KMS-11 (cell line): ENCODE results near the gene CPXM1.

Experiments used
- H2AFZ ChIP-seq: fragments of 200-600 bp; sonication (generic); 2 replicates; pipeline ENCODE4 v1.6.1; 2016; ENCODE audit warnings: antibody characterized with exemption, mixed run types, low read depth
- H3K27ac ChIP-seq: fragments of 200-600 bp; sonication (generic); 2 replicates; pipeline ENCODE4 v1.6.1; 2016; ENCODE audit warnings: mild to moderate bottlenecking, mixed run types
- H3K27me3 ChIP-seq: fragments of 200-600 bp; sonication (generic); 2 replicates; pipeline ENCODE4 v1.6.1; 2017; ENCODE audit warnings: mild to moderate bottlenecking, low read depth, mixed run types, moderate library complexity; ENCODE audit not compliant: insufficient read depth
- H3K36me3 ChIP-seq: fragments of 200-600 bp; sonication (generic); 2 replicates; pipeline ENCODE4 v1.6.1; 2017; ENCODE audit warnings: mild to moderate bottlenecking, mixed run types; ENCODE audit not compliant: insufficient read depth
- H3K4me1 ChIP-seq: fragments of 200-600 bp; sonication (generic); 2 replicates; pipeline ENCODE4 v1.6.1; 2016; ENCODE audit warnings: mild to moderate bottlenecking, low read depth, mixed run types; ENCODE audit not compliant: poor library complexity, severe bottlenecking
- H3K4me2 ChIP-seq: fragments of 200-600 bp; sonication (generic); 2 replicates; pipeline ENCODE4 v1.7.0; 2016; ENCODE audit warnings: mild to moderate bottlenecking, mixed run types
- H3K4me3 ChIP-seq: fragments of 200-600 bp; sonication (generic); IDR thresholded peaks from 2 replicates; pipeline ENCODE4 v1.6.1; 2017; ENCODE audit warnings: low read depth, low read length, mixed read lengths; ENCODE audit not compliant: insufficient read depth
- H3K79me2 ChIP-seq: fragments of 200-600 bp; sonication (generic); 2 replicates; pipeline ENCODE4 v1.6.1; 2016; ENCODE audit warnings: low read depth, mixed run types; ENCODE audit not compliant: insufficient read depth
- H3K9ac ChIP-seq: fragments of 200-600 bp; sonication (generic); 2 replicates; pipeline ENCODE4 v1.6.1; 2016; ENCODE audit warnings: mild to moderate bottlenecking, mixed run types
- H4K20me1 ChIP-seq: fragments of 200-600 bp; sonication (generic); 2 replicates; pipeline ENCODE4 v1.6.1; 2016; ENCODE audit warnings: mild to moderate bottlenecking, mixed run types; ENCODE audit not compliant: insufficient read depth
- TF ChIP-seq, protein P1 (sequence below): fragments of 200-600 bp; sonication (generic); conservative IDR thresholded peaks from 2 replicates; pipeline ENCODE4 v1.6.1; 2017; ENCODE audit warnings: low read depth, mild to moderate bottlenecking, antibody characterized with exemption, low read length, moderate library complexity, mixed read lengths

Gene CPXM1

DNA sequence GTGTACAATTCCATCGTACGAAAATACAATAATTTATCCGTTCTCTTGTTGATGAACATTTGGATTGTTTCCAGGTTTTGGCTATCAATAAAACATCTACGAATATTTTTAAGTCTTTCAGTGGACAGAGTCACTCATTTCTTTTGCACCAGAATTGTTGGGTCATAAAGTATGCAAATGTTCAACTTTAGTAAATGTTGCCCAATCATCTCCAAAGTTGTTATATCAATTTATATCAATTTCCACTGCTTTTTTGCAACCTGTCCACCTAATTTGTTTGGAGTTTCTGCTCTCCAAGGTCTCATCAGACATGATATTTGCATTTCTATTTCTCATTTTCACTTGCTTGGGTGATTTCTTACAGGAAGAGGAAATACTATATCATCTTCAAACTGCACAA, 26.2 kb upstream of the CPXM1 start:
- H3K79me2 ChIP-seq = no peaks in the 10 kb centered on the region
- no peak overlapping the region for H3K27ac ChIP-seq
- no peak overlapping the region for H2AFZ ChIP-seq
- peak overlapping the region; percentile 95 for H3K4me2 ChIP-seq
- no peaks in the 10 kb centered on the region for H3K36me3 ChIP-seq
- TF ChIP-seq, protein P1, sequence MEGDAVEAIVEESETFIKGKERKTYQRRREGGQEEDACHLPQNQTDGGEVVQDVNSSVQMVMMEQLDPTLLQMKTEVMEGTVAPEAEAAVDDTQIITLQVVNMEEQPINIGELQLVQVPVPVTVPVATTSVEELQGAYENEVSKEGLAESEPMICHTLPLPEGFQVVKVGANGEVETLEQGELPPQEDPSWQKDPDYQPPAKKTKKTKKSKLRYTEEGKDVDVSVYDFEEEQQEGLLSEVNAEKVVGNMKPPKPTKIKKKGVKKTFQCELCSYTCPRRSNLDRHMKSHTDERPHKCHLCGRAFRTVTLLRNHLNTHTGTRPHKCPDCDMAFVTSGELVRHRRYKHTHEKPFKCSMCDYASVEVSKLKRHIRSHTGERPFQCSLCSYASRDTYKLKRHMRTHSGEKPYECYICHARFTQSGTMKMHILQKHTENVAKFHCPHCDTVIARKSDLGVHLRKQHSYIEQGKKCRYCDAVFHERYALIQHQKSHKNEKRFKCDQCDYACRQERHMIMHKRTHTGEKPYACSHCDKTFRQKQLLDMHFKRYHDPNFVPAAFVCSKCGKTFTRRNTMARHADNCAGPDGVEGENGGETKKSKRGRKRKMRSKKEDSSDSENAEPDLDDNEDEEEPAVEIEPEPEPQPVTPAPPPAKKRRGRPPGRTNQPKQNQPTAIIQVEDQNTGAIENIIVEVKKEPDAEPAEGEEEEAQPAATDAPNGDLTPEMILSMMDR = no peak
- no peaks in the 10 kb centered on the region for H4K20me1 ChIP-seq
- H3K4me1 ChIP-seq = peaks cover 22% of the 10 kb centered on the region
- H3K4me3 ChIP-seq = no peak overlapping the region
- H3K27me3 ChIP-seq = no peaks in the 10 kb centered on the region
- H3K9ac ChIP-seq = no peak overlapping the region

GRCh38 chr20:2825761-2826160, 25.3 kb upstream of the CPXM1 start:
- Histone ChIP-seq H3K36me3 (no peaks in the 10 kb centered on the region), H3K4me1 (peaks cover 25% of the 10 kb centered on the region), H3K4me2 (peak overlapping the region; percentile 95), H3K4me3 (no peak overlapping the region), H3K27me3 (no peaks in the 10 kb centered on the region), H2AFZ (no peak overlapping the region), H3K27ac (peak overlapping the region; percentile 67), H3K79me2 (no peaks in the 10 kb centered on the region), H3K9ac (no peak overlapping the region), H4K20me1 (no peaks in the 10 kb centered on the region)
- TF ChIP-seq, protein P1 = no peak

DNA sequence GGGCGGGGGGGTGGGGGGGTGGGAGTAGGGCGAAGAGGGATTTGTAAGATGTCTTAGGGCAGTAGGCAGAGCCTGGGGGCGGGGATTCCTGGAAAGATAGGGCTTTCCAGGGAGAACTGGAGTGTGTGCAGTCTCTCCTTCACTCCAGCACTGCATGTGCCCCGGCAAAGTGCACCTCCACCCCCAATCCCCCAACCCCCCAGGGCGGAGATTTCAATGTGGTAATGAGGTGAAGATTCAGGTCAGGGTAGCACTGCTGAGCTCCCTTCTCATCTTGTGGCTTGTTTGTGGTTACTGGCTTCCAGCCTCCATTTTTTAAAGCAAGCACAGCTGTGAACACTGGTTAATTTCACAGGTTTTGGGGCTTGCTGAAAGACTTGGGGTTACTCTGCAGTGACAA, 21.6 kb upstream of the CPXM1 start:
- H3K4me1 ChIP-seq = peaks cover 20% of the 10 kb centered on the region
- no peaks in the 10 kb centered on the region for H3K36me3 ChIP-seq
- TF ChIP-seq, protein P1 = no peak
- no peak overlapping the region for H3K9ac ChIP-seq
- H2AFZ ChIP-seq = no peak overlapping the region
- no peak overlapping the region for H3K4me3 ChIP-seq
- no peaks in the 10 kb centered on the region for H3K27me3 ChIP-seq
- H4K20me1 ChIP-seq = no peaks in the 10 kb centered on the region
- no peaks in the 10 kb centered on the region for H3K79me2 ChIP-seq
- no peak overlapping the region; the same call in 1 of the 2 replicates for H3K4me2 ChIP-seq
- no peak overlapping the region for H3K27ac ChIP-seq

DNA sequence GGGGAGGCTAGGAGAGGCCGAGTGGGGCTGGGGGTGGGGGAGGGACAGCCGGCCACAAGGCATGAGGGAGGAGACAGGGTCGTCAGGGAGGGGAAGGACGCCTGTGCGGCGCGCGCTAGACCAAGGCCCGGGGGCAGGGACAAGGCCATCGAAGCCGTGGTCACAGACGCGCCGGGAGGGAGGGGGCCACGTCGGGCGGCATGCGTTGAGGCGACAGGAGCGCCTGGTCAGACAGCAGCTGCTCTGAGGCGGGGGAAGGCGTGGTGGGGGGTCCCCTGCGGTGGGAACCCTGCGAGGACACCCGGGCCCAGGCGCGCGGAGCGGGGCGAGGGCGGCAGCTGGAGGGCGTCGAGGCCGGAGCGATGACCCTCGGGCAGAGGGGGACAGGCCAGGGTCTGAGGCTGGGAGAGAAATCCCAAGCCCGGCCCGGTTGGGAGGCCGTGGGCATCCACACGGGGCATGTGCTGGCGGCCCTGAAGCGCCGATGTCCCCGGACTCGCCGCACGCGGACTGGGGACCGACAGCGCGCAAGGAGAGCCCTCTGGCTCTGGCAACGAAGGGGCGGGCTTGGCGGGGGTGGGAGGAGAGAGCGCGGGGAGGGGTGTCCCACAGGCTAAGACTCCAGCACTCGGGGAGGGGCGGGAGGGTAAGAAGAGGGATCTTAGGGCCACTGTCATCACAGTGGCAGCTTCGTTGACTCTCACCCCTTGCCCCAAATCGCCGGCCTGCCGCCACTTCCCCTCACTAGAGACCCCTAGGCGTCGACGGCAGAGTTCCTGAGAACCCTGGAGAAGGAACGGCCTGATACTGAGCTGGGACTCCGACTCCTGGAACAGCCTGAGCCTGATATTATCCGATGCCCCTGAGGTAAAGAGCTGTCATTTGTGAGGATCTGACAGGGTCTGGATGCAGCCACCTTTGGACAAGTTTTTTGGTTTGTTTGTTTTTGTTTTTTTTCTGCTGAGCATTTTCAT, 20.8 kb upstream of the CPXM1 start:
- Histone ChIP-seq H3K27me3 (no peaks in the 10 kb centered on the region), H3K4me2 (no peak overlapping the region)

More for the DNA sequence above, 20.8 kb upstream of the CPXM1 start:
- H4K20me1 ChIP-seq = no peaks in the 10 kb centered on the region
- no peak overlapping the region for H3K27ac ChIP-seq
- no peak overlapping the region for H3K4me3 ChIP-seq
- TF ChIP-seq, protein P1 = no peak
- H3K36me3 ChIP-seq = no peaks in the 10 kb centered on the region
- H2AFZ ChIP-seq = no peak overlapping the region
- no peaks in the 10 kb centered on the region for H3K79me2 ChIP-seq
- H3K9ac ChIP-seq = no peak overlapping the region
- H3K4me1 ChIP-seq = peaks cover 11% of the 10 kb centered on the region
